Mammary epithelial cell (primary cell): ENCODE results near the gene RAPGEF4.

Experiments
- CTCF ChIP-seq, 2 donors: IDR thresholded peaks in 1 of 2; conservative IDR thresholded peaks in 1 of 2; 2 replicates each; pipeline ENCODE4 v1.5.1; 2011 to 2012; ENCODE audit warnings: inconsistent platforms in 2 of 2, low read length in 2 of 2, mild to moderate bottlenecking in 2 of 2, control low read depth in 1 of 2, low read depth in 1 of 2; ENCODE audit not compliant: insufficient read depth in 1 of 2; ENCODE audit errors: extremely low read depth in 1 of 2
- EZH2 ChIP-seq: IDR thresholded peaks from 2 replicates; pipeline ENCODE4 v1.6.1; 2012; ENCODE audit warnings: low read length, inconsistent platforms, borderline replicate concordance

GRCh38 chr2:172999641-173000386, 264.2 kb downstream of the RAPGEF4 start:
- no peak for TF ChIP-seq CTCF (conservative IDR thresholded peaks at IDR 0.05 in 1 of 2, IDR thresholded peaks at IDR 0.05 in 1 of 2; ENCODE audit: extremely low read depth in 1 of 2, insufficient read depth in 1 of 2, low read depth in 1 of 2, low read length in 2 of 2)
- no peak for TF ChIP-seq EZH2
